Mesenchymal stem cell (in vitro differentiated cells and primary cell): Measurements from ENCODE around the gene ARID3B.

Source experiments
- DNase-seq: peaks from one replicate; pipeline ENCODE4 v3.0.0-alpha.2; 2013
- H2AFZ ChIP-seq: one replicate; pipeline ENCODE4 v1.6.1; 2013; ENCODE audit warnings: low read depth, mild to moderate bottlenecking, control low read depth, inconsistent platforms, low read length, moderate library complexity
- H2AK5ac ChIP-seq: 2 replicates; pipeline ENCODE4 v1.6.1; 2013; ENCODE audit warnings: low read length, moderate library complexity, mild to moderate bottlenecking, inconsistent platforms; ENCODE audit not compliant: severe bottlenecking
- H2BK120ac ChIP-seq: one replicate; pipeline ENCODE4 v1.6.1; 2013; ENCODE audit warnings: low read depth, mild to moderate bottlenecking, inconsistent platforms, low read length, moderate library complexity
- H2BK12ac ChIP-seq, 2 experiments: one replicate each; pipeline ENCODE4 v1.6.1; 2013; ENCODE audit warnings: inconsistent platforms in 2 of 2, low read length in 2 of 2, mild to moderate bottlenecking in 2 of 2, moderate library complexity in 2 of 2, control low read depth in 1 of 2
- H2BK15ac ChIP-seq: one replicate; pipeline ENCODE4 v1.6.1; 2013; ENCODE audit warnings: mild to moderate bottlenecking, low read depth, inconsistent platforms; ENCODE audit not compliant: poor library complexity, severe bottlenecking
- H2BK5ac ChIP-seq: 2 replicates; pipeline ENCODE4 v1.6.1; 2013; ENCODE audit warnings: low read depth, mild to moderate bottlenecking, low read length, control low read depth, inconsistent platforms; ENCODE audit not compliant: poor library complexity, severe bottlenecking
- H3K14ac ChIP-seq, 2 experiments: one replicate each; pipeline ENCODE4 v1.6.1; 2013; ENCODE audit warnings: inconsistent platforms in 2 of 2, low read length in 2 of 2, control low read depth in 1 of 2, mild to moderate bottlenecking in 1 of 2, moderate library complexity in 1 of 2
- H3K18ac ChIP-seq, 2 experiments: one replicate each; pipeline ENCODE4 v1.6.1; 2013; ENCODE audit warnings: inconsistent platforms in 2 of 2, low read length in 2 of 2, control low read depth in 1 of 2, low read depth in 1 of 2, mild to moderate bottlenecking in 1 of 2
- H3K23ac ChIP-seq, 2 experiments: one replicate each; pipeline ENCODE4 v1.6.1; 2013; ENCODE audit warnings: inconsistent platforms in 2 of 2, low read length in 2 of 2, mild to moderate bottlenecking in 2 of 2, moderate library complexity in 2 of 2, control low read depth in 1 of 2
- H3K27ac ChIP-seq: 2 replicates; pipeline ENCODE4 v1.5.1; 2013; ENCODE audit warnings: mild to moderate bottlenecking, moderate library complexity, low read length, control low read depth, inconsistent platforms; ENCODE audit not compliant: poor library complexity, severe bottlenecking
- H3K27me3 ChIP-seq, 2 experiments: 2 replicates each; pipeline versions ENCODE4 v1.6.1 to v1.7.0; 2013; ENCODE audit warnings: low read length in 2 of 2, mild to moderate bottlenecking in 2 of 2, moderate library complexity in 2 of 2, control low read depth in 1 of 2, inconsistent platforms in 1 of 2; ENCODE audit not compliant: control insufficient read depth in 1 of 2, insufficient read depth in 1 of 2
- H3K36me3 ChIP-seq, 2 experiments: 2 replicates each; pipeline versions ENCODE4 v1.6.1 to v1.7.0; 2013; ENCODE audit warnings: low read length in 2 of 2, control low read depth in 1 of 2, inconsistent platforms in 1 of 2, low read depth in 1 of 2, mild to moderate bottlenecking in 1 of 2; ENCODE audit not compliant: insufficient read depth in 2 of 2, control insufficient read depth in 1 of 2
- H3K4ac ChIP-seq, 2 experiments: one replicate each; pipeline ENCODE4 v1.6.1; 2013; ENCODE audit warnings: inconsistent platforms in 2 of 2, low read length in 2 of 2, mild to moderate bottlenecking in 2 of 2, moderate library complexity in 2 of 2, control low read depth in 1 of 2, low read depth in 1 of 2
- H3K4me1 ChIP-seq: 2 replicates; pipeline ENCODE4 v1.6.1; 2013; ENCODE audit warnings: low read depth, low read length, control low read depth; ENCODE audit not compliant: control insufficient read depth, insufficient read depth
- H3K4me2 ChIP-seq: 2 replicates; pipeline ENCODE4 v1.6.1; 2013; ENCODE audit warnings: low read length, mild to moderate bottlenecking, inconsistent platforms; ENCODE audit not compliant: poor library complexity, severe bottlenecking
- H3K4me3 ChIP-seq, 2 experiments: 2 replicates each; pipeline versions ENCODE4 v1.5.1 to v1.7.0; 2013; ENCODE audit warnings: low read length in 2 of 2, mild to moderate bottlenecking in 2 of 2, control low read depth in 1 of 2, low read depth in 1 of 2; ENCODE audit not compliant: insufficient read depth in 1 of 2
- H3K79me1 ChIP-seq: replicated peaks from 2 replicates; pipeline ENCODE4 v1.6.1; 2013; ENCODE audit warnings: mild to moderate bottlenecking, control low read depth, low read length, inconsistent platforms; ENCODE audit not compliant: poor library complexity, severe bottlenecking
- H3K9ac ChIP-seq: 2 replicates; pipeline ENCODE4 v1.7.0; 2013; ENCODE audit warnings: mild to moderate bottlenecking, low read length, moderate library complexity
- H3K9me3 ChIP-seq: 2 replicates; pipeline ENCODE4 v1.7.0; 2013; ENCODE audit warnings: mild to moderate bottlenecking, low read length; ENCODE audit not compliant: control insufficient read depth
- H4K8ac ChIP-seq: one replicate; pipeline ENCODE4 v1.6.1; 2013; ENCODE audit warnings: inconsistent platforms, mild to moderate bottlenecking, low read length, moderate library complexity
- H4K91ac ChIP-seq: one replicate; pipeline ENCODE4 v1.6.1; 2013; ENCODE audit warnings: mild to moderate bottlenecking, low read length, inconsistent platforms
- WGBS: methylation state at CpG from one replicate; pipeline ENCODE4 v1.1.7; 2013; ENCODE audit warnings: mixed read lengths; 5-methylcytosine and 5-hydroxymethylcytosine counted together

ARID3B gene

GRCh38 chr15:74517096-74517495 is 23.9 kb upstream of the ARID3B start:
- Histone ChIP-seq H4K8ac (no peak overlapping the region), H3K9ac (no peak overlapping the region), H2BK12ac (no peak overlapping the region), H3K4me3 (no peak overlapping the region), H2BK120ac (no peak overlapping the region), H2AK5ac (no peak overlapping the region), H2AFZ (no peak overlapping the region), H3K27me3 (no peaks in the 10 kb centered on the region), H2BK5ac (no peak overlapping the region), H3K9me3 (no peaks in the 10 kb centered on the region), H4K91ac (no peak overlapping the region), H3K79me1 (no peaks in the 10 kb centered on the region), H3K4me2 (no peak overlapping the region), H2BK15ac (no peak overlapping the region), H3K4ac (no peak overlapping the region), H3K36me3 (no peaks in the 10 kb centered on the region), H3K14ac (no peak overlapping the region), H3K27ac (no peak overlapping the region), H3K23ac (no peak overlapping the region), H3K4me1 (no peaks in the 10 kb centered on the region), H3K18ac (no peak overlapping the region)
- no peak for DNase-seq

GRCh38 chr15:74519311-74519710 is 21.7 kb upstream of the ARID3B start:
- Histone ChIP-seq H3K9me3 (no peaks in the 10 kb centered on the region), H3K9ac (no peak overlapping the region), H2BK12ac (no peak overlapping the region), H2AK5ac (no peak overlapping the region), H2BK15ac (no peak overlapping the region), H3K27ac (no peak overlapping the region), H3K36me3 (no peaks in the 10 kb centered on the region), H3K4me2 (no peak overlapping the region), H3K79me1 (no peaks in the 10 kb centered on the region), H2BK120ac (no peak overlapping the region), H4K91ac (no peak overlapping the region), H3K27me3 (no peaks in the 10 kb centered on the region), H3K4me1 (no peaks in the 10 kb centered on the region), H3K18ac (no peak overlapping the region), H3K23ac (no peak overlapping the region), H4K8ac (no peak overlapping the region), H2AFZ (no peak overlapping the region), H3K14ac (no peak overlapping the region), H3K4me3 (no peak overlapping the region), H3K4ac (no peak overlapping the region), H2BK5ac (no peak overlapping the region)
- DNase-seq = no peak
- WGBS = 82% methylated on average over 4 of the region's 4 CpGs

GRCh38 chr15:74520407-74520806 is 20.6 kb upstream of the ARID3B start:
- Histone ChIP-seq H2BK5ac (no peak overlapping the region), H2BK15ac (no peak overlapping the region), H3K14ac (no peak overlapping the region), H3K9me3 (no peaks in the 10 kb centered on the region), H3K36me3 (no peaks in the 10 kb centered on the region), H4K8ac (no peak overlapping the region), H3K27ac (no peak overlapping the region), H3K4me2 (no peak overlapping the region), H3K27me3 (no peaks in the 10 kb centered on the region), H3K4ac (no peak overlapping the region), H2BK120ac (no peak overlapping the region), H3K18ac (no peak overlapping the region), H2AK5ac (no peak overlapping the region), H4K91ac (no peak overlapping the region), H3K9ac (no peak overlapping the region), H3K4me1 (no peaks in the 10 kb centered on the region), H2AFZ (no peak overlapping the region), H2BK12ac (no peak overlapping the region), H3K4me3 (no peak overlapping the region), H3K79me1 (no peaks in the 10 kb centered on the region), H3K23ac (no peak overlapping the region)
- no peak for DNase-seq
- WGBS = 82% methylated on average over 2 of the region's 4 CpGs

- peaks cover 1% of the 10 kb centered on the region for H3K4me1 ChIP-seq
- H2BK120ac ChIP-seq = no peak overlapping the region
- no peak overlapping the region for H3K14ac ChIP-seq
- H4K91ac ChIP-seq = no peak overlapping the region
- no peaks in the 10 kb centered on the region for H3K79me1 ChIP-seq
- no peak for DNase-seq
- H3K9me3 ChIP-seq = no peaks in the 10 kb centered on the region
- no peaks in the 10 kb centered on the region for H3K36me3 ChIP-seq
- no peak overlapping the region for H3K23ac ChIP-seq
- H3K27ac ChIP-seq = no peak overlapping the region
- H3K4me2 ChIP-seq = no peak overlapping the region
- no peak overlapping the region for H2AFZ ChIP-seq
- no peak overlapping the region for H2BK12ac ChIP-seq
- no peak overlapping the region for H2BK5ac ChIP-seq
- H3K4me3 ChIP-seq = no peak overlapping the region
- H4K8ac ChIP-seq = no peak overlapping the region
- H2BK15ac ChIP-seq = no peak overlapping the region
- no peak overlapping the region for H2AK5ac ChIP-seq
- H3K27me3 ChIP-seq = no peaks in the 10 kb centered on the region
- no peak overlapping the region for H3K18ac ChIP-seq
- no peak overlapping the region for H3K9ac ChIP-seq
- no peak overlapping the region for H3K4ac ChIP-seq
These were observed 17.0 kb upstream of the ARID3B start for GRCh38 chr15:74523982-74524381.
